HEK293T (cell line): ENCODE results near the gene QRFP.

Source experiments
- ARNT ChIP-seq: fragments of 450-650 bp; IDR thresholded peaks from 2 replicates; pipeline ENCODE4 v1.6.1; 2017; ENCODE audit warnings: mild to moderate bottlenecking
- BHLHE40 ChIP-seq: fragments of 450-650 bp; IDR thresholded peaks from 2 replicates; pipeline ENCODE4 v1.6.1; 2016; ENCODE audit warnings: mild to moderate bottlenecking, moderate library complexity, borderline replicate concordance
- CTBP1 ChIP-seq: fragments of 450-650 bp; IDR thresholded peaks from 2 replicates; pipeline ENCODE4 v1.6.1; 2016; ENCODE audit warnings: borderline replicate concordance
- ELF4 ChIP-seq: fragments of 450-650 bp; IDR thresholded peaks from 2 replicates; pipeline ENCODE4 v1.6.1; 2017; ENCODE audit warnings: antibody characterized with exemption
- FOXA1 ChIP-seq: fragments of 450-650 bp; IDR thresholded peaks from 2 replicates; pipeline ENCODE4 v1.6.1; 2016; ENCODE audit warnings: mild to moderate bottlenecking
- FOXK2 ChIP-seq: fragments of 450-650 bp; IDR thresholded peaks from 2 replicates; pipeline ENCODE4 v1.6.1; 2016; ENCODE audit warnings: mild to moderate bottlenecking
- FOXM1 ChIP-seq: fragments of 450-650 bp; IDR thresholded peaks from 2 replicates; pipeline ENCODE4 v1.6.1; 2017; ENCODE audit warnings: mild to moderate bottlenecking, borderline replicate concordance
- HDGF ChIP-seq: fragments of 450-650 bp; IDR thresholded peaks from 2 replicates; pipeline ENCODE4 v1.6.1; 2017; ENCODE audit warnings: antibody characterized with exemption, borderline replicate concordance
- LEF1 ChIP-seq: fragments of 450-650 bp; IDR thresholded peaks from 2 replicates; pipeline ENCODE4 v1.6.1; 2017; ENCODE audit warnings: mild to moderate bottlenecking, borderline replicate concordance
- NFRKB ChIP-seq: fragments of 450-650 bp; IDR thresholded peaks from 2 replicates; pipeline ENCODE4 v1.6.1; 2016; ENCODE audit warnings: mild to moderate bottlenecking, moderate library complexity
- SP1 ChIP-seq: fragments of 450-650 bp; IDR thresholded peaks from 2 replicates; pipeline ENCODE4 v1.6.1; 2017
- SUZ12 ChIP-seq: fragments of 450-650 bp; IDR thresholded peaks from 2 replicates; pipeline ENCODE4 v1.6.1; 2016; ENCODE audit warnings: mild to moderate bottlenecking
- TARDBP ChIP-seq: fragments of 450-650 bp; IDR thresholded peaks from 2 replicates; pipeline ENCODE4 v1.6.1; 2016

GRCh38 chr9:130912932-130913598 is 16.5 kb upstream of the QRFP start:
- TF ChIP-seq SUZ12, result no peak
- TF ChIP-seq FOXA1, result no peak
- no peak for TF ChIP-seq BHLHE40
- no peak for TF ChIP-seq HDGF
- no peak for TF ChIP-seq ELF4
- TF ChIP-seq TARDBP, result no peak
- TF ChIP-seq FOXM1, result no peak
- TF ChIP-seq LEF1, result no peak
- no peak for TF ChIP-seq CTBP1
- TF ChIP-seq ARNT, result no peak
- no peak for TF ChIP-seq FOXK2
- TF ChIP-seq NFRKB, result no peak
- no peak for TF ChIP-seq SP1
